Transverse colon (tissue), 4 donors: ENCODE results near the gene PRG2. TPM values are rescaled to one million over a fixed set of nuclear protein-coding genes. Genes with fewer than 3 reads are reported as not detected.

ENCODE experiments used
- DNase-seq: peaks from one replicate; pipeline ENCODE4 v3.0.0-alpha.2; 2019
- H3K27ac ChIP-seq, 4 donors: fragments of 200-600 bp; sonication (generic); 2 replicates each; pipeline ENCODE4 v1.5.1; 2016 to 2018; ENCODE audit warnings: inconsistent platforms in 4 of 4
- H3K27me3 ChIP-seq: fragments of 200-600 bp; sonication (generic); 2 replicates; pipeline ENCODE4 v1.5.1; 2017; ENCODE audit warnings: inconsistent platforms
- H3K36me3 ChIP-seq, 4 donors: fragments of 200-600 bp; sonication (generic); 2 replicates each; pipeline ENCODE4 v1.5.1; 2017 to 2019; ENCODE audit warnings: inconsistent platforms in 4 of 4
- H3K4me1 ChIP-seq, 4 donors: fragments of 200-600 bp; sonication (generic); 2 replicates each; pipeline ENCODE4 v1.5.1; 2017 to 2020; ENCODE audit warnings: inconsistent platforms in 4 of 4
- H3K4me3 ChIP-seq, 4 donors: fragments of 200-600 bp; sonication (generic); 1 replicate in 1 of 4; 2 replicates in 3 of 4; pipeline versions ENCODE4 v1.5.1 to v1.6.1; 2017 to 2019; ENCODE audit warnings: inconsistent platforms in 4 of 4
- H3K9me3 ChIP-seq, 2 donors: fragments of 200-600 bp; sonication (generic); 2 replicates each; pipeline ENCODE4 v1.5.1; 2017 to 2019; ENCODE audit warnings: inconsistent platforms in 2 of 2
- CTCF ChIP-seq, 5 experiments: fragments of 200-600 bp in 3 of 5; fragments of 450-650 bp in 2 of 5; sonication (generic) in 3 of 5; IDR thresholded peaks; 1 replicate in 2 of 5; 2 replicates in 3 of 5; pipeline ENCODE4 v1.5.1; 2016 to 2017; ENCODE audit warnings: antibody characterized with exemption in 5 of 5, inconsistent platforms in 3 of 5, mild to moderate bottlenecking in 2 of 5, moderate library complexity in 1 of 5
- EP300 ChIP-seq: sonication (generic); formaldehyde crosslinking; IDR thresholded peaks from one replicate; pipeline ENCODE4 v1.6.1; 2017; ENCODE audit warnings: antibody characterized with exemption, low read depth
- POLR2A ChIP-seq: fragments of 450-650 bp; IDR thresholded peaks from one replicate; pipeline ENCODE4 v1.6.1; 2016; ENCODE audit warnings: antibody characterized with exemption, mild to moderate bottlenecking, moderate library complexity
- POLR2AphosphoS5 ChIP-seq, 3 donors: sonication (generic); formaldehyde crosslinking; IDR thresholded peaks; one replicate each; pipeline ENCODE4 v1.6.1; 2016; ENCODE audit warnings: antibody characterized with exemption in 3 of 3
- WGBS, 2 donors: methylation state at CpG; one replicate each; pipeline ENCODE4 v1.1.5; 2018; ENCODE audit warnings: low coverage in 1 of 2; 5-methylcytosine and 5-hydroxymethylcytosine counted together
- in situ Hi-C, 4 donors: fragments of 200-750 bp; cut with MboI; loops; one replicate each; pipeline versions ENCODE4 v1.15.0 to v1.15.1; 2017; ENCODE audit warnings: low sequenced_read_pairs in 3 of 4, low pct_ligation_motif_present in 1 of 4, low pct_unique_long_range_greater_than_20kb in 1 of 4
- intact Hi-C: fragments of 100-400 bp; cut with DNase I; formaldehyde crosslinking; loops from one replicate; pipeline ENCODE4 v1.15.1; 2023; ENCODE audit warnings: low total_unique reads
- total RNA-seq, 4 donors: library from RNA; depleted of rRNA; stranded (reverse); fragments of >200 nt; gene quantifications; one replicate each; pipeline ENCODE4 v1.1.0, GENCODE V29; 2016

PRG2 gene
- total RNA-seq, 4 donors from 2014 or later, result not detected

GRCh38 chr11:57358543-57358961 lies 31.9 kb downstream of the PRG2 start:
- H3K27ac ChIP-seq, result no peak overlapping the region
- no peak for DNase-seq

GRCh38 chr11:57357856-57358255 lies 32.6 kb downstream of the PRG2 start:
- peak overlapping the region in 1 of 4 donors; percentile 2 for H3K27ac ChIP-seq
- WGBS, 2 donors, result 45 to 57% methylated on average over 4 to 6 of the region's 6 CpGs
- no peak for DNase-seq

More at GRCh38 chr11:57358543-57358961, 31.9 kb downstream of the PRG2 start:
- Histone ChIP-seq H3K27me3 (no peaks in the 10 kb centered on the region), H3K9me3 (no peaks in the 10 kb centered on the region), H3K4me1 (peaks cover 0 to 4% (median 0%) of the 10 kb centered on the region in 4 donors), H3K4me3 (no peak overlapping the region), H3K36me3 (no peaks in the 10 kb centered on the region)
- WGBS, 2 donors, result 53% methylated on average over 9 of the region's 9 CpGs; no CpG with 5 or more reads in 1 of the 2 donors
- TF ChIP-seq EP300 (no peak), POLR2AphosphoS5 (IDR thresholded peaks at IDR 0.05) (no peak), CTCF (IDR thresholded peaks at IDR 0.05) (no peak), POLR2A (no peak)
- in situ Hi-C loops, result no loop called here
- intact Hi-C loops, result no loop called here

GRCh38 chr11:57357310-57357709 lies 33.1 kb downstream of the PRG2 start:
- Histone ChIP-seq H3K27me3 (no peaks in the 10 kb centered on the region), H3K27ac (peak overlapping the region in 1 of 4 donors; percentile 2), H3K9me3 (no peaks in the 10 kb centered on the region), H3K4me1 (peaks cover 0 to 4% (median 0%) of the 10 kb centered on the region in 4 donors), H3K36me3 (no peaks in the 10 kb centered on the region), H3K4me3 (no peak overlapping the region)
- intact Hi-C loops, result no loop called here
- no peak for DNase-seq
- in situ Hi-C loops, result no loop called here
- 81 to 86% methylated on average over 3 of the region's 3 CpGs for WGBS, 2 donors
- TF ChIP-seq EP300 (no peak), CTCF (IDR thresholded peaks at IDR 0.05) (no peak), POLR2AphosphoS5 (IDR thresholded peaks at IDR 0.05) (no peak), POLR2A (no peak)

More at GRCh38 chr11:57357856-57358255, 32.6 kb downstream of the PRG2 start:
- intact Hi-C loops, result no loop called here
- Histone ChIP-seq H3K4me1 (peaks cover 0 to 4% (median 0%) of the 10 kb centered on the region in 4 donors), H3K36me3 (no peaks in the 10 kb centered on the region), H3K4me3 (no peak overlapping the region), H3K27me3 (no peaks in the 10 kb centered on the region), H3K9me3 (no peaks in the 10 kb centered on the region)
- in situ Hi-C loops, result no loop called here
- TF ChIP-seq POLR2A (no peak), CTCF (IDR thresholded peaks at IDR 0.05) (no peak), POLR2AphosphoS5 (IDR thresholded peaks at IDR 0.05) (no peak)

- no peak for DNase-seq
- TF ChIP-seq CTCF (IDR thresholded peaks at IDR 0.05) (no peak), EP300 (no peak), POLR2AphosphoS5 (IDR thresholded peaks at IDR 0.05) (no peak), POLR2A (no peak)
- intact Hi-C loops, result no loop called here
- in situ Hi-C loops, result no loop called here
- Histone ChIP-seq H3K4me3 (no peak overlapping the region), H3K4me1 (peaks cover 0 to 4% (median 0%) of the 10 kb centered on the region in 4 donors), H3K9me3 (no peaks in the 10 kb centered on the region), H3K27ac (no peak overlapping the region), H3K36me3 (no peaks in the 10 kb centered on the region), H3K27me3 (no peaks in the 10 kb centered on the region)
- 65 to 69% methylated on average over 3 to 9 of the region's 9 CpGs for whole genome bisulfite sequencing, 2 donors
Observed at GRCh38 chr11:57356268-57356667, 34.2 kb downstream of the PRG2 start.
